Testis (tissue), 3 donors: ENCODE data around the gene SLC6A6. TPM values are rescaled to one million over a fixed set of nuclear protein-coding genes. Genes with fewer than 3 reads are reported as not detected.

Source experiments
- DNase-seq: peaks from one replicate; pipeline ENCODE4 v3.0.0-alpha.2; 2019
- H3K27ac ChIP-seq, 2 donors: fragments of 200-600 bp; sonication (generic); one replicate each; pipeline ENCODE4 v1.5.1; 2019
- H3K27me3 ChIP-seq: fragments of 200-600 bp; sonication (generic); one replicate; pipeline ENCODE4 v1.5.1; 2019
- H3K36me3 ChIP-seq: fragments of 200-600 bp; sonication (generic); one replicate; pipeline ENCODE4 v1.5.1; 2017; ENCODE audit warnings: low read depth; ENCODE audit errors: missing control alignments
- H3K4me1 ChIP-seq: fragments of 200-600 bp; sonication (generic); one replicate; pipeline ENCODE4 v1.5.1; 2019
- H3K4me3 ChIP-seq, 2 donors: fragments of 200-600 bp; sonication (generic); one replicate each; pipeline ENCODE4 v1.5.1; 2017 to 2019
- H3K9me3 ChIP-seq: fragments of 200-600 bp; sonication (generic); one replicate; pipeline ENCODE4 v1.5.1; 2017
- POLR2A ChIP-seq: fragments of 450-650 bp; IDR thresholded peaks from one replicate; pipeline ENCODE4 v1.6.1; 2017; ENCODE audit warnings: antibody characterized with exemption, mild to moderate bottlenecking, moderate library complexity
- WGBS, 2 donors: methylation state at CpG; one replicate each; pipeline ENCODE4 v1.1.5; 2018; 5-methylcytosine and 5-hydroxymethylcytosine counted together
- intact Hi-C: fragments of 100-400 bp; cut with DNase I; formaldehyde crosslinking; loops from one replicate; pipeline ENCODE4 v1.15.1; 2023; ENCODE audit warnings: low total_unique reads
- polyA plus RNA-seq: library from polyadenylated mRNA; stranded (reverse); fragments of 350-450 nt; fragmentation: Illumina TruSeq; extraction: RNeasy Lipid Tissue Mini Kit (QIAGEN cat#74804); gene quantifications from one replicate; pipeline ENCODE4 v1.2.3, GENCODE V29; 2014; ENCODE audit warnings: low read depth, low replicate concordance; ENCODE audit not compliant: insufficient read depth
- total RNA-seq, 2 donors: library from RNA; depleted of rRNA; stranded (reverse); fragments of >200 nt; gene quantifications; one replicate each; pipeline ENCODE4 v1.2.3, GENCODE V29; 2016
- TF ChIP-seq, protein P1 (sequence below), 3 experiments: fragments of 450-650 bp in 2 of 3; fragments of 200-600 bp in 1 of 3; sonication (generic) in 1 of 3; IDR thresholded peaks; one replicate each; pipeline ENCODE4 v1.5.1; 2016 to 2019; ENCODE audit warnings: antibody characterized with exemption in 3 of 3, mild to moderate bottlenecking in 2 of 3, moderate library complexity in 1 of 3

Gene SLC6A6
- total and polyA plus RNA-seq, 3 donors from 2014 or later, result 9.7 to 14.9 (median 13.7) TPM

DNA sequence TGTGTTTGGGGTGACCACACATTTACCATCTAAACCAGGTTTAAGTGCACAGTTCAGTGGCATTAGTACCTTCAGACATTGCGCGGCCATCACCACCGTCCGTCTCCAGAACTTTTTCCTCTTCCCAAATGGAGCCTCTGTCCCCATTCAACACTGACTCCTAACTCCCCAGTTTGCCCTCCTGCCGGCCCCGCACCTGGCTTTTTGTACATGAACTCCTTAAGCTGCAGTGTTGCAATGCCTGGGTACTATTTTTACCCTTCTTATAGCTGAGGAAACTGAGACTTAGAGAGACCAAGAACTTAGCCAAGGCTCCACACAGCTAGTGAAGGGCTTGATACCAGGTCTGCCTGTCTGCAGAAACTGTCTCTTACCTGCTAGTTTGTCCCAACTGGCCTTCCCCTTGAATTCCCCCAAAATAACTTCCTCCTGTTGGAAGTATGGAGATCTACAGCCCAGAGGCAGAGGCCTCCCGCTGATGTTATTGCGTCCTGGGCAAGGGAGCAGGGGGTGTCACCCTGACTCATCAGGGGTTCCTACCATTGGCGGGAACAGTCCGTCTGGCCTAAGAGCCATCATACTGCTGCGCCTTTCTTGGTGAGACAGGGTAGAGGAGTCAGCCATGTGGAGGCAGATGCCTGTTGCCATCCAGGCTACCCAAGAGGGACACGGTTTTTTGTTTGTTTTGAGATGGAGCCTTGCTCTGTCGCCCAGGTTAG lies 72.1 kb downstream of the SLC6A6 start:
- TF ChIP-seq, protein P1, sequence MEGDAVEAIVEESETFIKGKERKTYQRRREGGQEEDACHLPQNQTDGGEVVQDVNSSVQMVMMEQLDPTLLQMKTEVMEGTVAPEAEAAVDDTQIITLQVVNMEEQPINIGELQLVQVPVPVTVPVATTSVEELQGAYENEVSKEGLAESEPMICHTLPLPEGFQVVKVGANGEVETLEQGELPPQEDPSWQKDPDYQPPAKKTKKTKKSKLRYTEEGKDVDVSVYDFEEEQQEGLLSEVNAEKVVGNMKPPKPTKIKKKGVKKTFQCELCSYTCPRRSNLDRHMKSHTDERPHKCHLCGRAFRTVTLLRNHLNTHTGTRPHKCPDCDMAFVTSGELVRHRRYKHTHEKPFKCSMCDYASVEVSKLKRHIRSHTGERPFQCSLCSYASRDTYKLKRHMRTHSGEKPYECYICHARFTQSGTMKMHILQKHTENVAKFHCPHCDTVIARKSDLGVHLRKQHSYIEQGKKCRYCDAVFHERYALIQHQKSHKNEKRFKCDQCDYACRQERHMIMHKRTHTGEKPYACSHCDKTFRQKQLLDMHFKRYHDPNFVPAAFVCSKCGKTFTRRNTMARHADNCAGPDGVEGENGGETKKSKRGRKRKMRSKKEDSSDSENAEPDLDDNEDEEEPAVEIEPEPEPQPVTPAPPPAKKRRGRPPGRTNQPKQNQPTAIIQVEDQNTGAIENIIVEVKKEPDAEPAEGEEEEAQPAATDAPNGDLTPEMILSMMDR (IDR thresholded peaks at IDR 0.05), result no peak
- TF ChIP-seq POLR2A, result no peak
- WGBS, 2 donors, result 94 to 96% methylated on average over 13 of the region's 13 CpGs
- DNase-seq, result no peak
- H3K27me3 ChIP-seq, result no peaks in the 10 kb centered on the region
- H3K4me1 ChIP-seq, result peaks cover 22% of the 10 kb centered on the region
- H3K27ac ChIP-seq, result no peak overlapping the region
- no peaks in the 10 kb centered on the region for H3K36me3 ChIP-seq
- no peaks in the 10 kb centered on the region for H3K9me3 ChIP-seq
- no peak overlapping the region for H3K4me3 ChIP-seq
- intact Hi-C loops, result no loop called here

DNA sequence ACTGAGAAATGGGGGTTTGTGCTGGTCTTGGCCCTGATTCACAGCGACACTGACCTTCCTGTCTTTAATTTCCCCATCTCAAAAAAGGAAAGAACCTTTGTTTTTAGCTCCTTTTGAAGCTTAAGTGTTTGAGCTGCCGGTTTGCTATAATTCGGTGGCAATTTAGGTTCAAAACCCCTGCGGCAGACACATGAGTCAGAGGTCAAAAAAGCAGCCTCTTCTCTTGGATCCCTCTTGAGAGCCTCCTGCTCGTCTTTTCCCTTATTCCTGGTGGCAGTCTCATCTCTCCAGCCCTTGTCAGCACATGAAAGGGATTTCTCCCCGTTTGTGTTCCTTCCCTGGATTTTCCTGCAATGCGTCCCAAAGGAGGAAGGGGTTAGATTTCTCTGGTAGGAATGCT lies 73.2 kb downstream of the SLC6A6 start:
- Histone ChIP-seq H3K27ac (no peak overlapping the region), H3K4me3 (no peak overlapping the region), H3K27me3 (no peaks in the 10 kb centered on the region), H3K36me3 (no peaks in the 10 kb centered on the region), H3K4me1 (peaks cover 22% of the 10 kb centered on the region), H3K9me3 (no peaks in the 10 kb centered on the region)
- TF ChIP-seq, protein P1 (IDR thresholded peaks at IDR 0.05), result no peak
- no peak for TF ChIP-seq POLR2A
- intact Hi-C loops, result no loop called here
- WGBS, 2 donors, result 71 to 74% methylated on average over 7 of the region's 7 CpGs
- DNase-seq, result no peak

GRCh38 chr3:14476583-14477265 lies 74.3 kb downstream of the SLC6A6 start:
- intact Hi-C loops, result no loop called here
- H3K27me3 ChIP-seq, result no peaks in the 10 kb centered on the region
- no peaks in the 10 kb centered on the region for H3K9me3 ChIP-seq
- TF ChIP-seq POLR2A, result no peak
- TF ChIP-seq, protein P1 (IDR thresholded peaks at IDR 0.05), result no peak
- no peaks in the 10 kb centered on the region for H3K36me3 ChIP-seq
- no peak for DNase-seq
- H3K27ac ChIP-seq, result no peak overlapping the region
- peaks cover 18% of the 10 kb centered on the region for H3K4me1 ChIP-seq
- H3K4me3 ChIP-seq, result no peak overlapping the region
- 96 to 97% methylated on average over 13 of the region's 13 CpGs for WGBS, 2 donors

DNA sequence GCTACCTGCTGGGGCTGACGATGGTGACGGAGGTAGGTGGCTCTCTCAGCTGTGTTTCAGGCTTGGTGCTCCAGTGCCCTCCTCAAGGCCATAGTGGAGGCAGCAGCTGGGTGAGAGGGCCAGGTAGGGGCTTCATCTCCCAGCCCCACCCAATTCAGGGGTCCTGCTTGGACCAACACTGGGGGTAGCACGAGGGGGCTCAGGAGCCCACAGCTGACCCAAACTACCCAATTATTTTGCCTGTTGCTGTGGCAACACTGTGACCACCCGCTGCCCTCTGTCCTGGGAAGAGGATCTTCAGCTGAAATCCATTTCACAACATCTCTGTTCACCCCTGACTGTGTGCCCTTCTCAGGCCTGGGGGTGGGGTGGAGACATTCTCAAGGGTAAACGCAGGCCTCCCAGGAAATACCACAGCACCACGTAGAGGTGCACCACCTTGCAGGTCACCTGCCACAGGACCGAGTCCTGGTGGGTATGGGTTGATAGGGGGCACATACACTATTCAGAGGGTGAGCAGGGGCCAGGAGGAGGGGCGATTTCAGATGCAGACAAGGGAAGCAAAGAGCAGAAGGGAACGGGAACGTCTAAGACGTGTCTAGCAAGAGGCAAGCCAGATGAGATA lies 75.0 kb downstream of the SLC6A6 start:
- peaks cover 25% of the 10 kb centered on the region for H3K4me1 ChIP-seq

More for the DNA sequence above, 75.0 kb downstream of the SLC6A6 start:
- DNase-seq, result no peak
- Histone ChIP-seq H3K4me3 (no peak overlapping the region), H3K27me3 (no peaks in the 10 kb centered on the region), H3K27ac (no peak overlapping the region), H3K36me3 (no peaks in the 10 kb centered on the region), H3K9me3 (no peaks in the 10 kb centered on the region)
- no peak for TF ChIP-seq POLR2A
- TF ChIP-seq, protein P1 (IDR thresholded peaks at IDR 0.05), result no peak
- WGBS, 2 donors, result 94 to 97% methylated on average over 10 to 11 of the region's 11 CpGs
- intact Hi-C loops, result no loop called here
